Lower leg skin (tissue), 4 donors: ENCODE results near the gene TTC21A. TPM values are rescaled to one million over a fixed set of nuclear protein-coding genes. Genes with fewer than 3 reads are reported as not detected.
"Not testable (repeated sequence)": the region's sequence is repeated elsewhere in the genome, so short reads cannot be mapped to it uniquely, and the experiment has no call there.

Experiments
- DNase-seq, 2 donors: peaks; one replicate each; pipeline ENCODE4 v3.0.0-alpha.2; 2019; ENCODE audit warnings: low spot score in 2 of 2
- H3K4me3 ChIP-seq: fragments of 200-600 bp; sonication (generic); 2 replicates; pipeline ENCODE4 v1.5.1; 2017; ENCODE audit warnings: mild to moderate bottlenecking, low read depth; ENCODE audit not compliant: poor library complexity, severe bottlenecking
- CTCF ChIP-seq, 3 donors: fragments of 450-650 bp; IDR thresholded peaks; one replicate each; pipeline ENCODE4 v1.5.1; 2016; ENCODE audit warnings: antibody characterized with exemption in 3 of 3, mild to moderate bottlenecking in 3 of 3, moderate library complexity in 2 of 3
- POLR2A ChIP-seq, 2 donors: fragments of 450-650 bp; IDR thresholded peaks; one replicate each; pipeline ENCODE4 v1.6.1; 2016 to 2017; ENCODE audit warnings: antibody characterized with exemption in 2 of 2, mild to moderate bottlenecking in 1 of 2, moderate library complexity in 1 of 2
- WGBS, 2 donors: methylation state at CpG; one replicate each; pipeline ENCODE4 v1.1.5; 2018; 5-methylcytosine and 5-hydroxymethylcytosine counted together
- intact Hi-C: fragments of 100-400 bp; cut with DNase I; formaldehyde crosslinking; loops from one replicate; pipeline ENCODE4 v1.15.0; 2023; ENCODE audit warnings: low total_unique reads
- total RNA-seq, 4 donors: library from RNA; depleted of rRNA; stranded (reverse); fragments of >200 nt; gene quantifications; one replicate each; pipeline ENCODE4 v1.1.0, GENCODE V29; 2016

TTC21A gene
- total RNA-seq, 4 donors from 2014 or later: 2.7 to 5.6 (median 4.9) TPM

DNA sequence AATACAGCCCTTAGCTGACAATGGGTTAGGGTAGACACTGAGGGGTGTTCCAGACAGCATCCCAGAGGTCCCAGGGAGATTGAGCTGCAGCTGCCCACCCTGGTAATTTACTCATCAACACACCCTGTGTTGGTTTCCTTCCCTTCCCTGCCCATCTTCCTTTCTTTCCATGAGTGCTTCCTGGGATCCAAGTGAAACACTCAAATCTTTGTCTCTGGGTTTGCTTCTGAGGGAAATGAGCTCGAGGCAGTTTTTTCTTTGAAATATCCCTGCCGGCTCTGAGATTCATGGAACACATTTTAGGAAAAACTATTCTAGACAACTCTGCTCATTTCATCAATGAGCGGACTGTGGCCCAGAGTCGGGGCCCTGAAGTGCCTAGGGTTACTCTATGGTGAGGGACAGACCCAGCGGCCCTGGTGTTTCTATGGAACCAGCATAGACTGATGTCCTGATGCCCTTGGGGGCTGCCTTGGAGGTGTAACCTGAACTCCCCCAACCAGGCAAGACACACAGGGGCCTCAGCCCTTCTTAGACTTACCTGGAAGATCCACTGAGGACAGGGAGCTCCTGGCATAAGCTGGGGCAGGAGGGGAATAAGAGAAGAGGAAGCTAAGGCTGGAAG lies 60.8 kb downstream of the TTC21A start:
- intact Hi-C loops: no loop called here
- DNase-seq: peak in 1 of 2 donors; percentile 82
- WGBS, 2 donors: 76 to 87% methylated on average over 5 of the region's 5 CpGs
- no peak for TF ChIP-seq CTCF (IDR thresholded peaks at IDR 0.05)
- no peak for TF ChIP-seq POLR2A (IDR thresholded peaks at IDR 0.05)
- H3K4me3 ChIP-seq: no peak overlapping the region

DNA sequence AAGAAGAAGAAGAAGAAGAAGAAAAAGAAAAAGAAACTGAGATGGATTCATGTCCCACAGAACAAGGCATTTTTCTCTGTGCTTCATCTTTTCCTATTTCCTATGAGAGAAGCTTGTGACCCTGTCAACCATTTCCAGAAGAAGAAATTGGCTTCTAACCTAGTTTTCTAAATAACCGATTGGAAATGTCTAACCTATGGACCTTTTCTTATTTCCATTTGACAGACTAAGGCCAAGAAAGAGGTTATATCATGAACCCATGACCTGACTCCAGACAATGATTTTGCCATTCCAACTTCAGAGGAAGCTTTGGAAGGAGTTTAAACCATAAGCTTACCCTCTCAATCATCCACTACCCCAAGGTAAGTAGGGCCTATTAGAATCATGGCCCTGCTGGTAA lies 62.2 kb downstream of the TTC21A start:
- intact Hi-C loops: no loop called here
- no peak for DNase-seq
- TF ChIP-seq CTCF (IDR thresholded peaks at IDR 0.05): no peak
- no peak for TF ChIP-seq POLR2A (IDR thresholded peaks at IDR 0.05)
- no peak overlapping the region for H3K4me3 ChIP-seq
- 0 to 77% methylated on average over 1 of the region's 1 CpG for WGBS, 2 donors

DNA sequence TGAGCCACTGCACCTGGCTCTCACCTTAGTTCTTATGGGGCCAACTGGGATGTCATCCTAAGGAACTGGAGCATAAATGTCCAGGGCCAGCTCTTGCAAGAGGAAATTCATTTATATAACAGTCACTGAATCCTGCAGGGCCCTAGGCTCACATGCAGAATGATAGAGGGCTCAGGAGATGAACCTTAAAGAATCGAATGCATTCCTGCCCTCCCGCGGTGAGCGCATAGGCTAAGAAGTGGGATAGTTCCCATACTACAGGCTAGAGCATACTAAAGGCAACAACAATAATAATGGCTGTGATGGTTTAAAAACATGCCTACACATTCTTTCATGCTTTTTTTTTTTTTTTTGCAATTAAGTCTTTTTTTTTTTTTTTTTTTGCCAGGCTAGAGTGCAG lies 63.0 kb downstream of the TTC21A start:
- intact Hi-C loops: no loop called here

GRCh38 chr3:39170877-39171276 lies 63.4 kb downstream of the TTC21A start:
- DNase-seq, intact Hi-C loops, H3K4me3 ChIP-seq: not testable (repeated sequence)
- WGBS, 2 donors: 76 to 77% methylated on average over 6 of the region's 6 CpGs

More for the DNA sequence above, 63.0 kb downstream of the TTC21A start:
- no peak for DNase-seq
- WGBS, 2 donors: 92 to 93% methylated on average over 4 of the region's 4 CpGs
- TF ChIP-seq POLR2A (IDR thresholded peaks at IDR 0.05): no peak
- TF ChIP-seq CTCF (IDR thresholded peaks at IDR 0.05): no peak
- no peak overlapping the region for H3K4me3 ChIP-seq

- no peak for DNase-seq
- WGBS, 2 donors: 78 to 79% methylated on average over 2 of the region's 2 CpGs
- intact Hi-C loops: no loop called here
- TF ChIP-seq CTCF (IDR thresholded peaks at IDR 0.05) (no peak), POLR2A (IDR thresholded peaks at IDR 0.05) (no peak)
- H3K4me3 ChIP-seq: no peak overlapping the region
Observed at GRCh38 chr3:39171860-39172259, 64.4 kb downstream of the TTC21A start.

DNA sequence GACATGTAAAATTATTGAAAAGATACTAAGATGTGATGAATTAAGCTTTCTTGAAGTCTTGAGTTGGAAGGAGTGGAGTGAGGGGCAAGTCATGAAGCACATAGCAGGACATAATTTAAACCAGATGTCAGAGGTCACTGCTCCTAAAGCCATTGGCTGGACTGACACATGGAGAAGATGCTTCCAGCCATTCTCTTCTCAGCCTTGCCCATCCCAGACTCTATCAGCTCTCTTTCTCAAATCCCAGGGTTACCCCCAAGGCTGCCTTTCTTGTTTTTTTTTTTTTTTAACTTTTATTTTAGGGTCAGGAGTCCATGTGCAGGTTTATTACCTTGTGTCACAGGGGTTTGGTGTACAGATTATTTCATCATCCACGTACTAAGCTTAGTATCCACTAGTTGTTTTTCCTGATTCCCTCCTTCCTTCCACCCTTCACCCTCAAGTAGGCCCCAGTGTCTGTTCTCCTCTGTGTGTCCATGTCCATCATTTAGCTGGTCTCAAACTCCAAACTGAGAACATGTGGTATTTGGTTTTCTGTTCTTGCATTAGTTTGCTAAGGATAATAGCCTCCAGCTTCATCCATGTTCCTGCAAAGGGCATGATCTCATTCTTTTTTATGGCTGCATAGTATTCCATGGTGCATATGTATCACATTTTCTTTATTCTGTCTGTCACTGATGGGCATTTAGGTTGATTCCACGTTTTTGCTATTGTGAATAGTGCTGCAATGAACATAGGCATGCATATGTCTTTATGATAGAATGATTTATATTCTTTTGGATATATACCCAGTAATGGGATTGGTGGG lies 66.0 kb downstream of the TTC21A start:
- WGBS, 2 donors: 79 to 80% methylated on average over 2 of the region's 2 CpGs
- DNase-seq: no peak
- TF ChIP-seq POLR2A (IDR thresholded peaks at IDR 0.05) (no peak), CTCF (IDR thresholded peaks at IDR 0.05) (no peak)
- intact Hi-C loops: no loop called here
- no peak overlapping the region for H3K4me3 ChIP-seq
